Neural progenitor cell (in vitro differentiated cells): ENCODE data around the gene STON2. TPM values are rescaled to one million over a fixed set of nuclear protein-coding genes. Genes with fewer than 3 reads are reported as not detected.

Experiments used
- DNase-seq: peaks from one replicate; pipeline ENCODE4 v3.0.0-alpha.2; 2016; ENCODE audit warnings: low spot score
- H2AFZ ChIP-seq: fragments of 200-600 bp; sonication (generic); replicated peaks from 2 replicates; pipeline ENCODE4 v1.6.1; 2016; ENCODE audit warnings: antibody characterized with exemption
- H3F3A ChIP-seq: fragments of 200-600 bp; sonication (generic); 2 replicates; pipeline ENCODE4 v1.6.1; 2016; ENCODE audit warnings: antibody characterized with exemption, low read depth
- H3K27ac ChIP-seq: fragments of 200-600 bp; sonication (generic); 2 replicates; pipeline ENCODE4 v1.5.1; 2016; ENCODE audit warnings: mild to moderate bottlenecking
- H3K27me3 ChIP-seq: fragments of 200-600 bp; sonication (generic); 2 replicates; pipeline ENCODE4 v1.6.1; 2016; ENCODE audit warnings: mild to moderate bottlenecking, moderate library complexity
- H3K36me3 ChIP-seq: fragments of 200-600 bp; sonication (generic); 2 replicates; pipeline ENCODE4 v1.5.1; 2016
- H3K4me1 ChIP-seq: fragments of 200-600 bp; sonication (generic); 2 replicates; pipeline ENCODE4 v1.6.1; 2016; ENCODE audit warnings: mixed run types
- H3K4me2 ChIP-seq: fragments of 200-600 bp; sonication (generic); 2 replicates; pipeline ENCODE4 v1.6.1; 2016
- H3K4me3 ChIP-seq: fragments of 200-600 bp; sonication (generic); 2 replicates; pipeline ENCODE4 v1.5.1; 2016
- H3K79me2 ChIP-seq: fragments of 200-600 bp; sonication (generic); 2 replicates; pipeline ENCODE4 v1.6.1; 2016; ENCODE audit warnings: low read depth
- H3K9ac ChIP-seq: fragments of 200-600 bp; sonication (generic); 2 replicates; pipeline ENCODE4 v1.6.1; 2016
- H3K9me3 ChIP-seq: fragments of 200-600 bp; sonication (generic); 2 replicates; pipeline ENCODE4 v1.5.1; 2016; ENCODE audit warnings: low read depth
- H4K20me1 ChIP-seq: fragments of 200-600 bp; sonication (generic); 2 replicates; pipeline ENCODE4 v1.6.1; 2016; ENCODE audit warnings: low read depth
- H3K27ac Mint-ChIP-seq: 3 replicates; pipeline ENCODE4 v1.8.0; 2021; ENCODE audit warnings: mixed read lengths
- H3K27me3 Mint-ChIP-seq: 2 replicates; pipeline ENCODE4 v1.8.0; 2022; ENCODE audit warnings: low read depth, mild to moderate bottlenecking, inconsistent platforms, moderate library complexity, mixed read lengths; ENCODE audit not compliant: insufficient read depth
- H3K36me3 Mint-ChIP-seq: 3 replicates; pipeline ENCODE4 v1.8.0; 2021; ENCODE audit warnings: mixed read lengths
- H3K4me1 Mint-ChIP-seq: 3 replicates; pipeline ENCODE4 v1.8.0; 2021; ENCODE audit warnings: mixed read lengths
- H3K4me3 Mint-ChIP-seq: 3 replicates; pipeline ENCODE4 v1.8.0; 2021; ENCODE audit warnings: mild to moderate bottlenecking, moderate library complexity, mixed read lengths
- H3K9me3 Mint-ChIP-seq: 3 replicates; pipeline ENCODE4 v1.8.0; 2020; ENCODE audit warnings: mixed read lengths
- EZH2 ChIP-seq: fragments of 200-600 bp; sonication (generic); IDR thresholded peaks from 2 replicates; pipeline ENCODE4 v1.6.1; 2017; ENCODE audit warnings: antibody characterized with exemption, mild to moderate bottlenecking, moderate library complexity
- EZH2phosphoT487 ChIP-seq: fragments of 200-600 bp; sonication (generic); IDR thresholded peaks from 2 replicates; pipeline ENCODE4 v1.6.1; 2017; ENCODE audit warnings: antibody characterized with exemption
- total RNA-seq: library from RNA; depleted of rRNA; stranded (reverse); fragments of >200 nt; gene quantifications from 2 replicates; pipeline ENCODE4 v1.2.3, GENCODE V29; 2015; ENCODE audit warnings: low replicate concordance
- TF ChIP-seq, protein P1 (sequence below): fragments of 200-600 bp; sonication (generic); IDR thresholded peaks from 2 replicates; pipeline ENCODE4 v1.5.1; 2017; ENCODE audit warnings: antibody characterized with exemption, mild to moderate bottlenecking

STON2 gene
- total RNA-seq, 1 donor from 2014 or later = 31.1 TPM

DNA sequence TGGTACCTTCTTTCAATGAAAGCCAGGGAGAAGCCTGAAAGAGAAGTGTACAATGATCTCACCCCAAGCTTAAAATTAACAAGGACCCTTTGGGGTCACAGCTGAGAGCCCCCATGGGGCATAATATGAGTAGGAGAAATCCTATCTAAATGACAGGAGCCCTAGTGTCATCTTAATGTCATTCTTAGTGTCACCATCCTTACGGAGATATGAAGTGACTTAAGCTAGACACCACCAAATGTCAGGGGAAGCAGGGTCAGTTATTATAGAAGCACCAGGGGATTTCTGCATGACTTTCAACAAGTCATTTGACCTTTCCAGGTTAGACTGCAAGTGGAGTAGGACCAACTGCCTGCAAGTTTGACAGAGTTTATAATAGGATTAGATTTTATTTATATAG, 28.9 kb upstream of the STON2 start:
- DNase-seq = no peak
- peaks cover under 1% of the 10 kb centered on the region for H3K27me3 Mint-ChIP-seq
- H3K27me3 ChIP-seq = peaks cover 4% of the 10 kb centered on the region
- H3K79me2 ChIP-seq = peaks cover 44% of the 10 kb centered on the region
- no peak overlapping the region for H3K4me3 ChIP-seq
- peaks cover 8% of the 10 kb centered on the region for H4K20me1 ChIP-seq
- no peak overlapping the region for H3K4me2 ChIP-seq
- no peak overlapping the region for H3K4me3 Mint-ChIP-seq
- H3K9me3 Mint-ChIP-seq = no peaks in the 10 kb centered on the region
- H3K27ac ChIP-seq = no peak overlapping the region
- H3K4me1 Mint-ChIP-seq = peaks cover 58% of the 10 kb centered on the region
- H3K27ac Mint-ChIP-seq = no peak overlapping the region
- peaks cover 15% of the 10 kb centered on the region for H3F3A ChIP-seq
- H3K36me3 ChIP-seq = no peaks in the 10 kb centered on the region
- H3K36me3 Mint-ChIP-seq = peaks cover 24% of the 10 kb centered on the region
- no peak overlapping the region for H2AFZ ChIP-seq
- H3K4me1 ChIP-seq = peaks cover 17% of the 10 kb centered on the region
- TF ChIP-seq EZH2phosphoT487 = no peak
- TF ChIP-seq, protein P1, sequence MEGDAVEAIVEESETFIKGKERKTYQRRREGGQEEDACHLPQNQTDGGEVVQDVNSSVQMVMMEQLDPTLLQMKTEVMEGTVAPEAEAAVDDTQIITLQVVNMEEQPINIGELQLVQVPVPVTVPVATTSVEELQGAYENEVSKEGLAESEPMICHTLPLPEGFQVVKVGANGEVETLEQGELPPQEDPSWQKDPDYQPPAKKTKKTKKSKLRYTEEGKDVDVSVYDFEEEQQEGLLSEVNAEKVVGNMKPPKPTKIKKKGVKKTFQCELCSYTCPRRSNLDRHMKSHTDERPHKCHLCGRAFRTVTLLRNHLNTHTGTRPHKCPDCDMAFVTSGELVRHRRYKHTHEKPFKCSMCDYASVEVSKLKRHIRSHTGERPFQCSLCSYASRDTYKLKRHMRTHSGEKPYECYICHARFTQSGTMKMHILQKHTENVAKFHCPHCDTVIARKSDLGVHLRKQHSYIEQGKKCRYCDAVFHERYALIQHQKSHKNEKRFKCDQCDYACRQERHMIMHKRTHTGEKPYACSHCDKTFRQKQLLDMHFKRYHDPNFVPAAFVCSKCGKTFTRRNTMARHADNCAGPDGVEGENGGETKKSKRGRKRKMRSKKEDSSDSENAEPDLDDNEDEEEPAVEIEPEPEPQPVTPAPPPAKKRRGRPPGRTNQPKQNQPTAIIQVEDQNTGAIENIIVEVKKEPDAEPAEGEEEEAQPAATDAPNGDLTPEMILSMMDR = no peak
- H3K9ac ChIP-seq = no peak overlapping the region
- no peaks in the 10 kb centered on the region for H3K9me3 ChIP-seq

DNA sequence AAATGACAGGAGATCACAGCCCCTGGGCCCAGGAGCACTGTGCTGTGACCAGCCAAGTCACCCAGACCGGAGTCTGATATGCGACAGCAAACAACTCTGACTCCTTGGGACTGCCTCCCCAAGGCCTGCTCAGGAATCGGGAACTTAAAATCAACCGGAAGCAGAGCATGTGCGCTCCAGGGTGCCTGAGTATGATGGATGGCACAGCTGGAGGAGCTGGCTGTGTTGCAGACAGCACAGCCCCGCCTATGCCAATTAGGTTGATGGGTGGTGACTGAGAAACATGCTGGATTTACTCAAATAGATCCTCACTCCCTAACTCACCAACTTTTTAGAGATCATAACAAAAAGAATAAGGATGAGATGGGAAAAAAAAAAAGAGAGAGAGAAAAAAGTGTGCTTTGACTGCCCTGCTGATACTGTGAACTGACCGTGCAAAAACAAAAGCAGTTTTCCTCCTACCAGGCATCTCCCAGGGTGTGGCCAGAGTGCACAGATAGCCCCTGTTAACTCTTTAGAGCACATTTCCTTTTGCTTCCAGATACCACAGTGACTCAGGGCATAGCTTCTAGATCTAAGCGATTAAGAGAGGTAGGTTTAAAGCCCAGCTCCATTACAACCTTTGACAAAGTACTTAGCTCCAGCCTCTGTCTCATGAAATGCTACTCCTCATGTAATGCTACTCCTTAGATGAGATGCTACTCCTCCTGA, 27.4 kb upstream of the STON2 start:
- peak overlapping the region; percentile 66 for H3K27ac Mint-ChIP-seq
- H3K36me3 Mint-ChIP-seq = peaks cover 28% of the 10 kb centered on the region
- peak overlapping the region; percentile 1 for H2AFZ ChIP-seq
- peak; percentile 22 for DNase-seq
- no peaks in the 10 kb centered on the region for H3K9me3 ChIP-seq
- no peaks in the 10 kb centered on the region for H3K36me3 ChIP-seq
- peak overlapping the region; percentile 58 for H3K4me2 ChIP-seq
- H3K4me1 ChIP-seq = peaks cover 11% of the 10 kb centered on the region
- peaks cover 2% of the 10 kb centered on the region for H3K27me3 Mint-ChIP-seq
- peaks cover 31% of the 10 kb centered on the region for H3K79me2 ChIP-seq
- no peaks in the 10 kb centered on the region for H4K20me1 ChIP-seq
- H3K4me3 ChIP-seq = no peak overlapping the region
- H3K27ac ChIP-seq = no peak overlapping the region
- H3K27me3 ChIP-seq = no peaks in the 10 kb centered on the region
- no peak overlapping the region for H3K9ac ChIP-seq
- H3K4me1 Mint-ChIP-seq = peaks cover 45% of the 10 kb centered on the region
- no peak for TF ChIP-seq EZH2phosphoT487
- TF ChIP-seq, protein P1 = no peak
- TF ChIP-seq EZH2 = no peak
- peaks cover 7% of the 10 kb centered on the region for H3F3A ChIP-seq
- H3K4me3 Mint-ChIP-seq = no peak overlapping the region
- no peaks in the 10 kb centered on the region for H3K9me3 Mint-ChIP-seq

DNA sequence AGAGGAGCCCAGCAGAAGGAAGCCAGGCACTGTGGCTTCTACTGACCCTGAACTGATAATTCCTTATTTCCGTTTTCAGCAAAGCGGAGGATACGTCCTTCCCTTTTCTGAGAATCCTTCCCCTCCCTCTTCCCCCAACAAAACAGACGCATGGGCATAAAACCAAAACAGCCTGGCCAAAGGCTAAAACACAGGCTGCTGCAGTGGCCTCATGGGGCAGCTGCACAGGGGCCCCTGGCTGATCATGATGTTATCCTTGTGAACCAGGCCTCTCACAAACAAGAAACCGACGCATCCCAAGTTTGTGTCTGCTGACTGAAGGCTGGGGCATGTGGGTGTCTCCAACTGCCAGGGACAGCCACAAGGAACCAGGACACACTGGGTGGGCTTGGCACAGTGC, 23.4 kb upstream of the STON2 start:
- Histone ChIP-seq H3K4me3 (no peak overlapping the region), H3K9ac (no peak overlapping the region), H3K36me3 (no peaks in the 10 kb centered on the region), H2AFZ (no peak overlapping the region), H4K20me1 (no peaks in the 10 kb centered on the region), H3K9me3 (no peaks in the 10 kb centered on the region), H3K27me3 (no peaks in the 10 kb centered on the region), H3F3A (peaks cover 7% of the 10 kb centered on the region), H3K4me2 (no peak overlapping the region), H3K27ac (no peak overlapping the region), H3K4me1 (peaks cover 11% of the 10 kb centered on the region), H3K79me2 (peaks cover 7% of the 10 kb centered on the region)
- TF ChIP-seq EZH2phosphoT487 = no peak
- no peak for TF ChIP-seq EZH2
- H3K27ac Mint-ChIP-seq = no peak overlapping the region
- peaks cover 24% of the 10 kb centered on the region for H3K4me1 Mint-ChIP-seq
- peaks cover 4% of the 10 kb centered on the region for H3K27me3 Mint-ChIP-seq
- no peak overlapping the region for H3K4me3 Mint-ChIP-seq
- no peak for DNase-seq
- H3K9me3 Mint-ChIP-seq = peaks cover 5% of the 10 kb centered on the region
- H3K36me3 Mint-ChIP-seq = peaks cover 52% of the 10 kb centered on the region

DNA sequence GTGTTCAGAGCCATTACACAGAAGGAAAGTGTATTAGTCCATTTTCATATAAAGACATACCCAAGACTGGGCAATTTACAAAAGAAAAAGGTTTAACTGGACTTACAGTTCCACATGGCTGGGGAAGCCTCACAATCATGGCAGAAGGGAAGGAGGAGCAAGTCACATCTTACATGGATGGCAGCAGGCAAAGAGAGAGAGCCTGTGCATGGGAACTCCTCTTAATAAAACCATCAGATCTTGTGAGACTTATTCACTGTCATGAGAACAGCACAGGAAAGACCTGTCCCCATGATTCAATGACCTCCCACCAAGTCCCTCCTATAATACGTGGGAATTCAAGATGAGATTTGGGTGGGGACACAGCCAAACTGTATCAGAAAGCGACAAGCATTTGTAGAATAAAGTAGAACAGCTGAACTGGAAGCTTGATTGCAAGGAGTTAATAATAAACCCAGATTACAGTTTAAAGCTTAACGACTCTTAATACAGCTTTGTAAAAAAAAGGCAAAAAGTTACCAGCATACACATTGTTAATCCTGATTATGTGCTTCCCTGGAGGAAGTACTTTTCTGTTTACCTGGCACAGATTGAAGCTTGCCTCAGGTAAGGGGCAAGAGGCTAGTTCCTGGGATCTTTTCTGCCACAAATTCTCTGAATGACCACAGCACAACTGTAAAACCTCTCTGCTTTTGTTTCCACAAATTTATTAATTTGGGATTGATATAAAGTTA, 18.1 kb upstream of the STON2 start:
- H3F3A ChIP-seq = no peaks in the 10 kb centered on the region
- H2AFZ ChIP-seq = no peak overlapping the region
- Mint-ChIP-seq H3K4me1 (no peaks in the 10 kb centered on the region), H3K27me3 (peaks cover 2% of the 10 kb centered on the region), H3K4me3 (no peak overlapping the region), H3K27ac (no peak overlapping the region), H3K36me3 (peaks cover 63% of the 10 kb centered on the region), H3K9me3 (peaks cover 25% of the 10 kb centered on the region)
- no peak overlapping the region for H3K4me3 ChIP-seq
- no peaks in the 10 kb centered on the region for H3K36me3 ChIP-seq
- H3K27me3 ChIP-seq = no peaks in the 10 kb centered on the region
- H3K9ac ChIP-seq = no peak overlapping the region
- no peak for TF ChIP-seq EZH2
- TF ChIP-seq, protein P1 = no peak
- no peak for TF ChIP-seq EZH2phosphoT487
- no peaks in the 10 kb centered on the region for H3K9me3 ChIP-seq
- H3K27ac ChIP-seq = no peak overlapping the region
- H4K20me1 ChIP-seq = no peaks in the 10 kb centered on the region
- no peak overlapping the region for H3K4me2 ChIP-seq
- no peak for DNase-seq
- H3K79me2 ChIP-seq = no peaks in the 10 kb centered on the region
- no peaks in the 10 kb centered on the region for H3K4me1 ChIP-seq
